Putamen (tissue), 1 donor: ENCODE results near the gene CFAP58.
A peak's percentile ranks its signal among the peaks of the same experiment; 100 is the strongest.

ENCODE experiments used
- DNase-seq: peaks from one replicate; pipeline ENCODE4 v3.0.0-alpha.2; 2016; ENCODE audit warnings: low spot score

Gene CFAP58, protein sequence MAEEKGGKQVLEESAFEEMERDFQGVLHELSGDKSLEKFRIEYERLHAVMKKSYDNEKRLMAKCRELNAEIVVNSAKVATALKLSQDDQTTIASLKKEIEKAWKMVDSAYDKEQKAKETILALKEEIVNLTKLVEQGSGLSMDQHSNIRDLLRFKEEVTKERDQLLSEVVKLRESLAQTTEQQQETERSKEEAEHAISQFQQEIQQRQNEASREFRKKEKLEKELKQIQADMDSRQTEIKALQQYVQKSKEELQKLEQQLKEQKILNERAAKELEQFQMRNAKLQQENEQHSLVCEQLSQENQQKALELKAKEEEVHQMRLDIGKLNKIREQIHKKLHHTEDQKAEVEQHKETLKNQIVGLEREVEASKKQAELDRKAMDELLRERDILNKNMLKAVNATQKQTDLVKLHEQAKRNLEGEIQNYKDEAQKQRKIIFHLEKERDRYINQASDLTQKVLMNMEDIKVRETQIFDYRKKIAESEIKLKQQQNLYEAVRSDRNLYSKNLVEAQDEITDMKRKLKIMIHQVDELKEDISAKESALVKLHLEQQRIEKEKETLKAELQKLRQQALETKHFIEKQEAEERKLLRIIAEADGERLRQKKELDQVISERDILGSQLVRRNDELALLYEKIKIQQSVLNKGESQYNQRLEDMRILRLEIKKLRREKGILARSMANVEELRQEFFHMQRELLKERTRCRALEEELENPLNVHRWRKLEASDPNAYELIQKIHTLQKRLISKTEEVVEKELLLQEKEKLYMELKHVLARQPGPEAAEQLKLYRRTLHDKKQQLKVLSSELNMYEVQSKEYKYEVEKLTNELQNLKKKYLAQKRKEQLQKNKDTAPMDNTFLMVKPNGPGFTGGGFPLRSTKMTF

DNA sequence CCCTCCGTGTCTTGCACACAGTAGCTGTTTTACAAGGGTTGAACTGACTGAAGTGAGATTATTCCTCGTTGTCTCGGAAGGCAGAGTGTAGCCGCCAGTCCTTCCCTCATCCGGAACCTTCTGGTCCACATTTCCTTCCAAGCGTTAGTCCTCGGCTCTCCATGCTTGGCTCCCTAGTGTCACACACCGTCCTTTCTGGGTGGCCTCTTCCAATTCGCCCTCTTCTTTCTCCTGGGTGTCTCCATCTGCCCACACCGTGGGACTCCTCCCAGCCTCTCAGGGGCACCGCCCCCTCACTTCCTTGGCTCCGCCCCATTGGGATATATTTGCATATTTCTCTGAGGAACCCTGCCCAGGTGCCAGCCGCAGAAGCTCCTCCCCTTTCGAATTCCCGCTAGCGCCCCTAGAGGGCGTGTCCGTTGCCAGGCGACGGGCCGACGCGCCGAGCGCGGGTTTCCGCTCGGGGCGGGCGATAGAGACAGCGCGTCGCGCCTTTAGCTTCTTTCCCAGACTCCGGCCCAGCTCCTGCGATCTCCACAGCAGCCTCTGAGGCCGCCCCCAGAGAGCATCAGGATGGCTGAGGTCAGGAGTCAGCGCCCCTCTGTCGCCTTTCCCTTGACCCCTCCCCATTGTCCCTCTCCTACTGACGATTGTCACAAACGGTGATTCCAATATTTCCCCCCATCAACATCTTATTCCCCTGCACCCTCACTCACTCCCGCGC is at the start of gene CFAP58:
Gene CFAP58 (plus strand): TSS at position 509 of the 724 bp plus-strand sequence. CDS start 65 bp downstream, at position 574.
- DNase-seq = peak; percentile 85

DNA sequence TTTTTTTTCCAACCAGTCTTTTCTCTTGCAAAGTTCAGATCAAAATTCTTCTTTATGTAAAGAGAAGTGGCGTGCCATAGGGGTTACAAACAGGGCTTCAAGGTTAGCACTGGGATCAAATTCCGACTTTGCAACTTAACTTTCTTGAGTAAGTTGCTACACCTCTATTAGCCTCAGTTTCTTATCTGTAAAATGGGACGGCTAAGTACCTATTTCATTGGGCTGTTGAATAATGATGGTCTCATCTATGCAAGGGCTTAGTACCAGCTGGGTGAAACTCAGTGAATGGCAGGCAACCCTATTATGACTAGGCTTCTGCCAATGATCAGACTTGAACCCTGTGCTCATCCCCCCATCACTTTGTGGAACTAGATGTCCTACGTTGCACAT is 49.3 kb upstream of the CFAP58 start:
- no peak for DNase-seq

DNA sequence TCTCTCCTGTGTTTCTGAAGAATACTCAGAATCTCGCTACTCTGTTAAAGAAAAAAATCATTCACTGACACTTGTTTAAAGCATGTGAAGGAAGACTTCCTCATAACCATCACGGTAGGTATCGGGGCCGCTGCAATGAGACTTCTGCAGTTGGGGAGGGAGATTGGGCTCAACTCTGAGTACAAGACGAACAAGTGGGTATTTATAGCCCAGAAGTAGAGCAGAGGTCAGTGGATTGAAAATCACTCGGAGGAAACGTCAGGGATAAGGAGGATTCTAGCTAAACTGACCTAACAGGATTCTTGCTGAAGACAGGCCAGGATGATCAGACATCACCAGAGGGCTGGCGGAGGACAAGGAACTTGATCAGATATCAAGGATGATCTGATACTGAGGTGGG is 48.7 kb upstream of the CFAP58 start:
- DNase-seq = no peak

DNA sequence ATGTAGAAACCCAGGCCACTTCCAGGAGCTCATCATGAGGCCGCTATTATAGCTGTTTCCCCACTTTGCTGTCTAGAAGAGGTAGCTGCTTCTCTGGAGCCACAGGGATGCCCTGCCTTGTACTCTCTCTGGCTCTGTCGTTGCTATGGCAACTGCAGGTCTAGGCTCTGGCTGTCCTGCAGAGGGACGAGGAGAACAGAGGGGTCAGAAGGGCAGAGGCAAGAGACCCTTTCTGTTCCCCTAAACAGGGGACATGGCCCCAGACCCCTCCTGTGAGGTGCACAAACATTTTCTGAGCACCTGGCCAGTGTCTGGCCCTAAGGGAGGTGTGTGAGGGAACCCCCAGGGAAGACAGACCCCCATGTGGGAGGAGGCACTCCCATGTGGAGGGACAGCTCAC is 46.7 kb upstream of the CFAP58 start:
- DNase-seq = no peak

DNA sequence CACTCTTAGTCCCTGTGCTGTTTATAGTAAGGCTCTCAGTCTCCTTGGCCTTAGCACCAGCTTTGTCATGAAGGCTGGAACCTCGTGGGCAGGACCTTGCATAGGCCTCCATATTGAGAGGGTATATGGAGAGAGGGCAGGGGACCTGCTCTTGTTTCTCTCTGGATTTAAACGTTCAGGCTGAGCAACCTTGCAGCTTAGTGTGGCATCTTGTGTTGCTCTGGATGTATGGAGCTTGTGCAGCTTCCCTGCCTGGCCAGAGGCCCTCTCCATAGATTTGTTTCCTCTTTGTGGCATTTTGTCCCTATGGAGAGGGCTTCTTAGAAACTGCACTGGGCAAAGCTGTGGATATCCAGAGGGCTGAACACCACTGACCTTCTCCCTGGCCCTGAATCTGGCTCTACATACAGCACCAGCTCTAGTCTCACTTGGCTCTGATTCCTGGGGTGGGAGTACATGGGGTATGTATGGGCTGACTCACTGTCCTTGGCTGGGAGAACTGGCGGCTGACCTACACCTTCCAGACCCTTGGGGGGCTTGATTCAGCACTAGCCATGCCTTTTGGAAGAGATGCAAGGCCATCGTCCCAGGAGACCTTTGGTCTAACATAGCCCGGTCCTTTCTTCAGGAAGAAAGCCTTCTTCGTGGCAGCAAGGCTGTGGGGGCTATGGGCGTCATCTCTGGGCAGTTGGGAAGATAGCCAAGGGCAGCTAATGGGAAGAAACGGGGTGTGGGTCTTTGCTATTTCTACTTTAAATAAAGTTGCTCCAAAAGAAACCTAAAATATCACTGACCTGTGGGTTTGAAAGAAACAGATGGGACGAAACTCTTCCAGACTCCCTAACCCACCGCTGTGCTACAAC is 45.8 kb upstream of the CFAP58 start:
- DNase-seq = no peak

DNA sequence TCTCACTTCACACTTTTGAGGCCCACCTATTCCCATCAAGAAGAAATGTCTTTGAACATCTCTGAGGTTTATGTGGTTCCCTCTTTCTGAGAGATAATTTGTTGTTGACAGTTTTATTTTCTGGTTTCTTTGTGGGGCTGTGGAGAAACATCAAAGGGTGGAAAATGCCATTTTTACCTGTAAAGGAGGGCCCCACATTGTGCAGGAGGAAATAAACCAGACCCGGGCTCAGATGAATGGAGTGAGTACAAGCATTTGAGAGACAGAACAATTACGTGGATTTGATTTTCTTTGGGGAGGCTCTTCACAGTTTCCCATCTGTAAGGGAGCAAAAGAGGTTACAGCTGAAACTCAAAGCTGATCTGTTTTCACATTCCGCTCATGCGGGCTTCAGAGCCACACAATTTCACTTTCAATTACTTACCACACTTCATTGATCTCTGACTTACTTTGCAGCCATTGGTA is 45.2 kb upstream of the CFAP58 start:
- DNase-seq = no peak

DNA sequence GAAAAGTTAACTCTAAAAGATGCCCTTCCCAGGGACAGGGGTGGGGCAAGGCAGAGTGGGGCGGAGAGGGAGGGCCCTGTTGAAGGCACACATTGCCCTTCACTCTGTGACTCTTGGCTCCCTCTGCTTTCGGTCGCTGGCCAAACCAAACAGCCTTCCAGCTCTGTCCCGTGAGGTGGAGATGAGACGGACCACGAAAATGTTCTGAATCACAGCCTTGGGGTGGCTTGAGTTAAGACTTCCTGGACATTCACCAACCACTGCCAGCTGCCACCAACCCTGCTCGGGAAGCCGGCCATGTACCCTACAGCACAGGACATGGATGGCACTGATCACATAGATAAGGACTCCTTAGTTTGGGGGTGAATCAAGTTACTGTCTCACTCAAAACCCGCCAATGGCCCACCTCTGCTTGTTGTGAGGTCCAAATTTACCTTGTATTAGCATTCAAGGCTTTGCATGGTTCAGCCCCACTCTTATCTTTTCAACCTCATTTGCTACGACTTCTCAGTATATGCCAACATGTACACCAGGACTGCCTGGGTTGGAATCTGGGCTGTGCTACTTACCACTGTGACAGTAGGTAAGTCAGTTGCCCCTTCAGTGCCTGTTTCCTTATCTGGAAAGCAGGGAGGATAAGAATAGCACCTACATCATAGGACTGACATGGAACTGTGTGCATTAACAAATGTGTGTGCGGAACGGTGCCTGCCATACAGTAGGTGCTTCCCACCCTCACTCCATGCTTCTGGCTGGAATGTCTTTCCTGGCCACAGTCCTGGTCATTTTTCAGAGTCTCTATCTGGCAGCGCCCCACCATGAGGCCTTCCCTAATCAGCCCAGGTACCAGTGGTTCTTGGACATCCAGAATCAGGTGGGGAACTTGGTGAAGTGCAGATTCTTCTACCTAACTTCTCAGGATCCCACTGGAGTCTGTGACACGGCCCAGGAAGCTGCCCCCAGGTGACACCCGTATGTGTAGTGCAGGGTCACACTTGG is 43.4 kb upstream of the CFAP58 start:
- no peak for DNase-seq

DNA sequence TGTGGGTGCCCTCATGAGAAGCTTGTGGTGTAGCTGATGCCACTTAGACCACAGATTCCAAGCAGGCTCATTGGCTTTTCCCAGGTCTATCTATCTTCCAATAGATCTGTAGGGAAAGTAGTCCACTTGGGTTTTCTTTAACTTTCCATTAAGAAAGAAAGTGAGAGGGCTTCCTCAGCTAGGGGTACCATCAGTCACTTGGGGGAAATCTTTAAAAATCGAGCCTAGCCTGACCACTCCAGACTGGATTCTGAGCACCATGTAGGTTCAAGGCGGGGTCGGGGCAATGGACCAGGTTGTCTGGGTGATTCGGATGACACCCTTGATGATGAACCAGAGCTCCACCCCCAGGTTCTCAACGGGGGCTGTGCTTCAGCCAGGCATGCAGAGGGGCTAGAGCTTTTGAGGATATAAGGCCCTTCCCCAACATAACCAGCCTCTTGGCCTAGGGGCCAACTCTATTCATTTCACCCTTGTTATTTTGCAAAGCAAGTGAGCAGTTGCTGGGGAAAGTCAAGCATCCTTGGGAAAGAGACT is 42.4 kb upstream of the CFAP58 start:
- no peak for DNase-seq

DNA sequence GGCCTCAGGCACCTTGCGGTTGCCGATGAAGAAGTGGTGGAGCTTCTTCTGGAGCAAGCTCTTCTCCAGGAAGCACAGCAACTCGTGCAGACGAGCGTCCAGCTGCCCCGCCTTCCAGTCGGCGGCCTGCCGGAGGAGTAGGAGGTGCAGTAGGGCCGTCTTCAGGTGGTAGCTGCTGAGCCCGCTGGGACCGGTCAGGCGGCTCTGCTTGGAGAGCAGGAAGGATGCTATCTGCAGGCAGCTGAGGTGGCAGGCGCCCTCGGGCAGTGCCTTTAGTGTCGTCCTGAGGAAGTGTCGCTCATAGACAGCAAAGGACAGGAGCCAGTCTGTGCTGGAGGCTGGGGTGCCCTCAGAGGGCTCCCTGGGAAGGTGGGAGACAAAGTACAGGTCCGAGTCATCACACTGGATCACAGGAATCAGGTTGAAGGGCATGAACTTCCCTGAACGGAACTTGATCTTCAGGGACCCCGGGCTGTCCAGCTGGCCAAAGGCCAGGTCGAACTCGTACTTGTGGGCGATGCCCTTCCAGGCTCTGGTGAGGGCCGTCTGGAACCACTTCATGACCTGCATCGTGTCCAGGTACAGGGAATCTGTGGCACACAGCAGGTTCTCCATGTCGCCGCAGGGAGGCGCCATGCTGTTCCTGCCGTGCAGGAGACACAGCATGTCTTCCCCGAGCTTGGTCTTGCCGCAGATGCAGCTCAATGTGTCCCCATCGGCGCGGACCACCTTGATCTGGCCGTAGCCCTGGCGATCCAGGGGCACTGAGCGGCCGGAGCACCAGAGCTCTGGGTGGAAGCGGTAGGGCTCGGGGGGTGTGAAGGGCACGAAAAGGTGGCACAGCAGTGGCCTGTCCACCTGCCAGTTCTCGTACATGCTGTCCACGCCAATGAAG is 38.8 kb upstream of the CFAP58 start:
- no peak for DNase-seq

DNA sequence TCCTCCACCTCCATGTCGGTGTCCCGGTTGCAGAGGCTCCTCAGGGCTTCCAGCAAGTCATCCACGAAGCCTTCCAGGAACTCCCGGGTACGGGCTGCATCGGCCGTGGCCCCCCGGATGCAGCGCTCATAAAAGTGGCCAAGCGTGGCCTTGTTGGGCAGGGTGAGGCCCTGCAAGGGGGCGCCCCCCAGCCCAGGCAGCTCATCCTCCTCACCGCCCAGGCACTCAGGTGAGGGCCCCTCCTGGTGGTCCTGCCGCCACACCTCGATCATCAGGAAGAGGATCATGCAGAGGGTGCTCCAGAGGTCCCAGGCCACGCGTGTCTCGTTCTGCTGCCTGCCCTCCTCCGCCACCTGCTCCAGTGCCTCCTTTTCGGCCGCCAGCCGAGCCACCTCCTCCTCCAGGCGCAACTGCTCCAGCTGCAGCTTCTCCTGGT is 38.1 kb upstream of the CFAP58 start:
- no peak for DNase-seq

DNA sequence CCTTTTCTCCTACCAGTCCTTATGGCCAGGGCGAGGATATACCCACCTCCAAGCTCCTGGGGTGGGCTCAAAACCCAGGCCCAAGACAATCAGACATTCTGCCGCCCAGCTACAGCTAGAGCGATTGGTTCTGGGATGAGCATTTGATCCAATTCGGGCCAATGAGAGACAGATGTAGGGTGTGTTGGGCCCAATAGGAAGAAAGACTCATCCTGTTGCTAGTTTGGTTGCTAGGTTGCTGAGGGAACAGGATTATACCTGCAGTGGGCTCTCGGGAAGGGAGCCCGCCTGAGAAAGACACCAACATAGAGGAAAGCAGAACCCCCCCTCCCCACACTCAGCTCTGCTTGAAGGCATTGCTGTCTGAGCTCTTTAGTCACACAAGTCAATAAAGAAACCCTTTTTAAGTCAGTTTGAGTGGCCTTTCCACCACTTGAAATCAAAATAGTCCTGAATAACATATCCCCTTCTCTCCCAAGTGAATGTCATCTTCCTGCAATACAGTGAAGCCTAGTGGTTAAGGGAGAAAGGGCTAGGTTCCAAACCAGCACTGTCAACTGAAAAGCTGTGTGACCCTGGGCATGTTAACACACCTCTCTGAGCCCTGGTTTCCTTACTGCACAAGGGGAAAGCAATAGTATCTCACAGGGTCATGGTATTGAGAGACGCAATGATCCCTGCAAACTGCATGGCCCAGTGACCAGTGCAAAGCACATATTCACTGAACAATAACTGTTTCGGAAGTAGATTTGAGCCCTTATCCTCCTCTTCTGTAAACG is 37.1 kb upstream of the CFAP58 start:
- DNase-seq = no peak

DNA sequence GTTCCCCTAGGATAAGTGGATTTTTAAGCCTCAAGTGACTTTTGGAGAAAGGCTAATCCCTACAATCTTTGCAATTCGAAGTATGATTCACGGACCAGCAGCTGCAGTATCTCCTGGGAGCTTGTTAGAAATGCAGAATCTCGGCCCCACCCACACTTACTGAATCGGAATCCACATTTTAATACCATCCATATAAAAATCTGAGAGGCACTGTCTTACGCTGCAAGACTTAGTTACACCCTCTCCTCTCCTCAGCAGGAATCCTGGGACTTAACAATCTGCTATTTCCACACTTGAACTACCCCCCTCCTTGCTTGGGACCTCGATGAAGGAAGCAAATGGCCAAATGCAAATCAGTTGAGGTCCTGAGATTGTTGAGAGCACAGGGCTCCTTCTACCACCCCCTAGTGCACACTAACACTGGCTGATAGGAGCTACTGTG is 36.3 kb upstream of the CFAP58 start:
- no peak for DNase-seq

DNA sequence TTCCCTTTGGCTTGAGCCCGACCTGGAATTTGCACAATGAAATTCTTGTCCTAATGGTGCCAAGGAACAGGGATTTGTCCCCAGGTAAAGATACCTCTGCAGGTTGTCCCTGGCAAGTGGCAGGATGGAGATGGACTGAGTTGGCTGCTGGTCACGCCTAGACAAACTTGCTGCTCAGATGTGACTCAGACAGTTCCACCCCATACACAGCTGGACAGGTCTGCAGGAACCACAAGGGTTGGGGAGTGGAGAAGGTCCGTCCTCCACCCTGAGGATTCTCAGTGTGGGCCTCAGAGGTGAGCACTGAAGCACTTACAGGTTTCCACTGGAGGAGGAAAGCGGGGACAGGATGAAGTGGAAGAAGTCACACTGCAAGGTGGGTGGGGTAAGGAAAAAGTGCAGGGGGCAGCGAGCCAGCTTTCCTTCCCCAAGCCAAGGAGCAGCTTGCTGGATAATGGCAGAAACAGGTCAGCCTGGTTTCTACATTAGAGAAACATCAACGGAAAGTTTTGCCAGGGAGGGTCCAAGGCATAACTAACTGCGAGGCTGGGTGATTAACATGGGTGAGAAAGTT is 35.8 kb upstream of the CFAP58 start:
- DNase-seq = no peak

DNA sequence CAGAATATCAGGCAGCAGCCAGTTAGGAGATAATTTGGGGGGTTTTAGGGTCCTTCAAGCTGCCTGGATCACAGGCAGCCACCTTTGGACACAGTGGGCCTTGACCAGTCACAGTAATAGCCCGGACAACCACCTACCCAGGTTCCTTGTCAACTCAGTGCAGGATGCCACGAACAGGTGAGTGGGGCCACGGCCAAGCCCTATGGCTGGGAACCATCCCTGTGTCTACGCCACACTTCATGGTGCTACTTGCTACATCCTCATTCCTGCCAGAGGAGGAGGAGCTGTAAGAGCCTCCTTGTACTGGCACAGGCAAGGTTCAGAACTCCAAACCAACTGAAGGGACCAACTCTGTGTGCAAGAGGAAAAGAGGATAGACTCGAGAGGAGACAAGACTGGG is 35.3 kb upstream of the CFAP58 start:
- no peak for DNase-seq

DNA sequence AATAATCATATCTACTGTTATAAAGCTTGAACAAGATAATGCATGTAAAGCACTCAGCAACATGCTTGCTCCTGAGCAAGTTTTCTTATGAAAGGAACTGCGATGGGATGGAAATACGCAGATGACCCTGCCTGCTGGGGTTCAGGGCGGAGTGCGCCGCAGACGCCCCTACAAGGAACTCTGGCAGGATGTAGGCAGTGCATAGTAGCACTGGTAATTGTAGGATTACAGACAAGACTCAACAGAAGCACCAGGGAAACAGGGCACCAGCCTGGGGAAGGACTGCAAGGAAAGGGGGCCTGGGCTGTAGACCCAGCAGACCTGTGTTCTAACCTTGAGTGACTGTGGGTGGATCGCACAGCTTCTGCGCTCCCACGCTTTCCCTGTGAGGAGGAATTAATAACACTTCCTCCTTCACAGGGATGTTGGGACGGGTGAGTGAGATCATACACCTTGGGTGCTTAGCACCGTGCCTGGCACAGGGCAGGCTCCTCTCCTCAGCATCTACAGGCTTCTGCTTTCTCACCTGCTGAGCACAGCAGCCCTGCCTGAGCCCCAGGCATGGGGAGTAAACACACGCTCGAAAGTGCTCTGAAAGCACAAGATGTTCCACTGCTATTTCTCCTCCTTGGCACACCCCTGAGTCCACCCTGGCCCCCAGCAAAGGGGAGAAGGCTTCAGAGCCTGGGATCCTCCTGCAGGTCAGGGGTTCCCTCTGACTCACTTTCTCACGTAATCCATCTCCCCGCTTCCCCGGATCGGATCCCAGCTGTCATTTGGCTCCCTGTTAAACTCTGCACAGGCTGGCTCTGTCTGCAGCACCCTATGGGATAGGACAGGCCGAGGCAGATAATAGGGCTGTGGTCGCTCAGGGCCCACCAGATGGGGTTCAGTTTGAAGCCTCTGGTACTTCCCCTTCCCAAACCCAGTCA is 34.6 kb upstream of the CFAP58 start:
- no peak for DNase-seq

DNA sequence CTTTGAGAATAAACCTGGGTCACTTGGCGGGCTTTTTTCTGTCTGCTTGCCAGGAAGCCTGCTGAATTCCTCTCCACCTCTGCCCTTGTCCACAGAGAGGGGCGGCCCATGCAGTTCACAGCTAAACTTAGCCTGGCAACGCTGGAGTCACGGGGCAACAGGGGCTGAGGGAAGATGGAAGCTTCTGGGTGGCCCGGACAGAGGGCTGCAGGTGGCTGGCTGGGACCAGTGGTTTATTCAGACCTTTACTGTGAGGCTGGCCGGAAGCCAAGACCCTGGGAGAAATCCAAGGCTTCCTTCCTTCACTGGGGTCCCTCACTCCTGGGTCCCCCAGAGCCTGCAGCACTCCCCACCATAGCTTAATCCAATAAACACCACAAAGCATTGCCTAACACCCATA is 32.4 kb upstream of the CFAP58 start:
- no peak for DNase-seq
